GM23248 (cell line): ENCODE results near the gene RPUSD2. TPM values are rescaled to one million over a fixed set of nuclear protein-coding genes. Genes with fewer than 3 reads are reported as not detected.
A peak's percentile ranks its signal among the peaks of the same experiment; 100 is the strongest.

Experiments
- DNase-seq: peaks from one replicate; pipeline ENCODE4 v3.0.0-alpha.2; 2015
- H2AFZ ChIP-seq: fragments of 200-600 bp; sonication (generic); 2 replicates; pipeline ENCODE4 v1.6.1; 2016; ENCODE audit warnings: antibody characterized with exemption
- H3F3A ChIP-seq: fragments of 200-600 bp; sonication (generic); 2 replicates; pipeline ENCODE4 v1.6.1; 2016; ENCODE audit warnings: mild to moderate bottlenecking, antibody characterized with exemption, mixed run types; ENCODE audit not compliant: insufficient read depth
- H3K27ac ChIP-seq: fragments of 200-600 bp; sonication (generic); 2 replicates; pipeline ENCODE4 v1.5.1; 2016; ENCODE audit warnings: mild to moderate bottlenecking
- H3K27me3 ChIP-seq: fragments of 200-600 bp; sonication (generic); replicated peaks from 2 replicates; pipeline ENCODE4 v1.6.1; 2016; ENCODE audit warnings: mild to moderate bottlenecking; ENCODE audit not compliant: insufficient read depth
- H3K36me3 ChIP-seq: fragments of 200-600 bp; sonication (generic); 2 replicates; pipeline ENCODE4 v1.6.1; 2016; ENCODE audit warnings: low read depth, mild to moderate bottlenecking
- H3K4me1 ChIP-seq: fragments of 200-600 bp; sonication (generic); 2 replicates; pipeline ENCODE4 v1.6.1; 2016; ENCODE audit warnings: mild to moderate bottlenecking; ENCODE audit not compliant: insufficient read depth
- H3K4me2 ChIP-seq: fragments of 200-600 bp; sonication (generic); one replicate; pipeline ENCODE4 v1.6.1; 2016; ENCODE audit warnings: mild to moderate bottlenecking; ENCODE audit not compliant: unreplicated experiment
- H3K4me3 ChIP-seq: fragments of 200-600 bp; sonication (generic); 2 replicates; pipeline ENCODE4 v1.5.1; 2016; ENCODE audit warnings: mild to moderate bottlenecking
- H3K79me2 ChIP-seq: fragments of 200-600 bp; sonication (generic); 2 replicates; pipeline ENCODE4 v1.6.1; 2016; ENCODE audit warnings: mild to moderate bottlenecking; ENCODE audit not compliant: insufficient read depth
- H3K9ac ChIP-seq: fragments of 200-600 bp; sonication (generic); 2 replicates; pipeline ENCODE4 v1.6.1; 2016; ENCODE audit warnings: mild to moderate bottlenecking
- H3K9me2 ChIP-seq: fragments of 200-600 bp; sonication (generic); 2 replicates; pipeline ENCODE4 v1.6.1; 2016; ENCODE audit warnings: mixed run types, mild to moderate bottlenecking, moderate library complexity; ENCODE audit not compliant: insufficient read depth
- H3K9me3 ChIP-seq: fragments of 200-600 bp; sonication (generic); one replicate; pipeline ENCODE4 v1.6.1; 2017; ENCODE audit warnings: low read depth
- H4K20me1 ChIP-seq: fragments of 200-600 bp; sonication (generic); 2 replicates; pipeline ENCODE4 v1.6.0; 2016; ENCODE audit not compliant: insufficient read depth
- EZH2 ChIP-seq: fragments of 200-600 bp; sonication (generic); IDR thresholded peaks from 2 replicates; pipeline ENCODE4 v1.6.1; 2018; ENCODE audit warnings: antibody characterized with exemption, mild to moderate bottlenecking; ENCODE audit not compliant: insufficient read depth, poor library complexity, severe bottlenecking
- EZH2phosphoT487 ChIP-seq: fragments of 200-600 bp; sonication (generic); IDR thresholded peaks from 2 replicates; pipeline ENCODE4 v1.6.1; 2018; ENCODE audit warnings: antibody characterized with exemption, moderate library complexity, mild to moderate bottlenecking, low read depth; ENCODE audit not compliant: insufficient read depth
- WGBS, 2 experiments: methylation state at CpG; one replicate each; pipeline ENCODE4 v1.1.6; 2015 to 2017; ENCODE audit warnings: low lambda C conversion rate in 2 of 2, low coverage in 1 of 2; ENCODE audit errors: missing lambda C conversion rate in 2 of 2; 5-methylcytosine and 5-hydroxymethylcytosine counted together
- in situ Hi-C: fragments of 300-500 bp; cut with MboI; formaldehyde crosslinking; loops from 2 replicates; pipeline ENCODE4 v1.15.0; 2020
- polyA plus RNA-seq: library from polyadenylated mRNA; unstranded; fragments of >200 nt; fragmentation: Nextera tagmentation; extraction: Ambion mirVana; gene quantifications from 2 replicates; pipeline ENCODE4 v1.2.1, GENCODE V29; 2016
- total RNA-seq: library from RNA; depleted of rRNA; stranded (reverse); fragments of >200 nt; shearing (Covaris generic); gene quantifications from 2 replicates; pipeline ENCODE4 v1.2.3, GENCODE V29; 2014

Gene RPUSD2
- total and polyA plus RNA-seq, 2 experiments from 2014 or later, result 9.6 to 12.8 TPM

DNA sequence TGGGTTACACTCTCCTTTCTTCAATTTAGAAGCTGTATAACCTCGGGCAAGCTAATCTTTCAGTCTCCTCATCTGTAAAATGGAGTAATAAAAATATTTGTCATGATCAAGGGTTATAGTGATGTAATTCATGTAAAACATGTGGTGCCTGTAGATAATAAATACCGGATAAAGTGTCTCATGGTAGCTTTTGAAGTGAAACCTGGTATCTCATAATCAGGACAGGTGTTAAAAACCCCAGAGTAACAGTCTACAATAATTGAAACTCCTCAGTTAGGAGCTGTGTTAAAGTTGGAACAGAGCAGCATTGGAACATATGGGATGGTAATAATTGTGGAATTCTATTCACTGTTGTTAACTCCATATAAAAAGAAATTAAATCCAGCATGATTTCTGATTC is 24.1 kb downstream of the RPUSD2 start:
- Histone ChIP-seq H3K36me3 (no peaks in the 10 kb centered on the region), H2AFZ (peak overlapping the region; percentile 20), H3K27ac (no peak overlapping the region), H3K4me3 (no peak overlapping the region), H3K27me3 (no peaks in the 10 kb centered on the region), H3K4me1 (no peaks in the 10 kb centered on the region), H3K4me2 (no peak overlapping the region), H3K9me3 (no peaks in the 10 kb centered on the region), H3K9ac (no peak overlapping the region), H4K20me1 (no peaks in the 10 kb centered on the region), H3K9me2 (no peaks in the 10 kb centered on the region), H3F3A (peaks cover 12% of the 10 kb centered on the region), H3K79me2 (peaks cover 33% of the 10 kb centered on the region)
- TF ChIP-seq EZH2, result no peak
- in situ Hi-C loops, result no loop called here
- 5 to 6% methylated on average over 2 of the region's 2 CpGs for WGBS, 2 experiments
- DNase-seq, result no peak

DNA sequence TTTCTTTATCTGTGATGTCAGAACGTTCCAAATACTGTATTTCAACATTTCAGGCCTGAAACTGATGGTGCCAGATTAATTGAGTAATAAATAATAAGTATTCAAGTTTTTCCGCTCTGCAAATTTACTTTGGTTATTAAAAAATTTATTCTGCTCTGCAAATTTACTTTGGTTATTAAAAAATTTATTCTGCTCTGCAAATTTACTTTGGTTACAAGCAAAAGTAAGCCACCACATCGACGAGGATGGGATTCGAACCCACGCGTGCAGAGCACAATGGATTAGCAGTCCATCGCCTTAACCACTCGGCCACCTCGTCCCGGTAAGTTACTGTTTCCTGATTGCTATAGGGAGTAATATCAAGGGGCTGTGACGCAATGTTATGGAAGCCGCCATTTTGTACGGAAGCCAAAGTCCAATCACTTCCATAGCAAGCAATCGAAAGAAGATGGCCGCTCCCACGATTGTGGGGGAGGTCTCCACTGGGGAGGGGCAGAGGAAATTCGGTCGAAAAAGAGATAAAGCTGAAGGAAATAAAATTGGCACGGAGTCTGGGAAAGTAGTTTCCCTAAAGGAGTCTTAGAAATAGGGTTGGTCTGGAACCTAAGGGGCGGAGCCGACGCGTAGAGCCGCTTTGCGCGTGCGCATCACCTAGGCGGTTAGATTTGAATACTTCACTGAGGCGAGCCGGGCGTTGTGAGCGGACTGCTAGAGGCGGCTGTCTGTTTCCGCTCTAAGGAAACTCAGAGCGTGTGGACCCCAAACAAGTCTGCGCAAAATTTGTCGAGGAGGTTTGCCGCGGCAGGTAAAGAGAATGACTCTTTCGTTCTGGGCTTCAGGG is 24.7 kb downstream of the RPUSD2 start, which contains the start of gene KNL1:
KNL1 (plus strand) TSS at position 662 of the 841 bp plus-strand sequence. CDS start 8,683 bp downstream, outside the sequence.
- Histone ChIP-seq H3K27ac (peak within 1 kb of the TSS; percentile 93), H3K36me3 (no peaks in the 10 kb centered on the region), H3K9me2 (no peaks in the 10 kb centered on the region), H3K4me2 (peak within 1 kb of the TSS; percentile 79), H4K20me1 (no peaks in the 10 kb centered on the region), H3F3A (peaks cover 12% of the 10 kb centered on the region), H3K9me3 (no peaks in the 10 kb centered on the region), H3K4me1 (no peaks in the 10 kb centered on the region), H2AFZ (peak within 1 kb of the TSS; percentile 98), H3K4me3 (peak within 1 kb of the TSS; percentile 93), H3K9ac (peak within 1 kb of the TSS; percentile 87), H3K27me3 (no peaks in the 10 kb centered on the region), H3K79me2 (peaks cover 39% of the 10 kb centered on the region)
- WGBS, 2 experiments, result 1% methylated on average over 41 of the region's 41 CpGs
- no peak for TF ChIP-seq EZH2
- TF ChIP-seq EZH2phosphoT487, result no peak
- in situ Hi-C loops, result no loop called here
- peak; percentile 93 for DNase-seq

DNA sequence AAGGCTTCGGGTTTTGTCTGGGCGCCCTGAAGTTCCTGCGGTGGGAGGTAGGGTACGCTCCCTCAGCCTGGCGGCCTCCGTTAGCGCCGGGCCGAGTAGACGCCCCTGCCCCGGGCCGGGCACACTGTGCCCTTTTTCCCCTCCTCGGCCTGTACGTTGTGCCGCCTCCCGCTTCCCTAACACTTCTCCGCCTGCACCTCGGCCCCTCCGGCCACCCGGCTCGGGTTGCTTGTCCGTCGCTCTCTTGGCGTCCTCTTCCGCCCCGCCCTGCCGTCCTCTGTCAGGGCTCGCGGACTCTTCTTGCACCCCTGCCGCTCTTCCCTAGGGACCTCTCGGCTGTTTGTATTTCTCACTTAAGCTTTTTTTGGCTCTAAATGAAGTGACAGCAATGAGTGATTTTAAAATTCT is 25.3 kb downstream of the RPUSD2 start:
- Histone ChIP-seq H3K27ac (peak overlapping the region; percentile 93), H3K79me2 (peaks cover 45% of the 10 kb centered on the region), H3K27me3 (no peaks in the 10 kb centered on the region), H3K9me3 (no peaks in the 10 kb centered on the region), H3F3A (peaks cover 12% of the 10 kb centered on the region), H3K36me3 (no peaks in the 10 kb centered on the region), H3K4me1 (no peaks in the 10 kb centered on the region), H3K9me2 (no peaks in the 10 kb centered on the region), H3K4me3 (peak overlapping the region; percentile 93), H3K4me2 (peak overlapping the region; percentile 79), H2AFZ (peak overlapping the region; percentile 98), H4K20me1 (no peaks in the 10 kb centered on the region), H3K9ac (peak overlapping the region; percentile 87)
- DNase-seq, result peak; percentile 82
- in situ Hi-C loops, result no loop called here
- TF ChIP-seq EZH2 (no peak), EZH2phosphoT487 (no peak)
- 1 to 2% methylated on average over 28 to 30 of the region's 31 CpGs for WGBS, 2 experiments

DNA sequence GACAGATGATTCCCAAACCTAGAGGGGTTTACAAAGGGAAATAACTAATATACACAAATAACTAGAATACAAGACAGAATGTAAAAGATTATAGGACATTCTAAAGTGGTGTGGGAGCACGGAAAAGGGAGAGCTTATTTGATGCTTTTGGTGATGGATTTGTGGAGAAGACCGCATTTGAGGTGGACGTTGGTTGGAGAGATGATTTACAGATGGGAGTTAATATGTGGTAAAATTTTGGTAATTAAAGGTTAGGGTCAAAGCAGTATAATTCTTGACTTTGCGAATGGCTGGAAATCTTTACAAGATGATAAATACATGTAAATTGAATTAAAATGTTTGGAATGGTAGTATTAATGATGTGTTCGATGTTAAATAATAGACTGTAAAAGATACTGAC is 26.1 kb downstream of the RPUSD2 start:
- Histone ChIP-seq H3K9ac (peak overlapping the region; percentile 87), H3K27me3 (no peaks in the 10 kb centered on the region), H3K27ac (peak overlapping the region; percentile 93; the same call in 1 of the 2 replicates), H3K4me1 (no peaks in the 10 kb centered on the region), H3K4me3 (peak overlapping the region; percentile 93), H3K9me3 (no peaks in the 10 kb centered on the region), H3K79me2 (peaks cover 53% of the 10 kb centered on the region), H3K9me2 (no peaks in the 10 kb centered on the region), H2AFZ (peak overlapping the region; percentile 98), H3F3A (peaks cover 9% of the 10 kb centered on the region), H3K36me3 (no peaks in the 10 kb centered on the region), H4K20me1 (no peaks in the 10 kb centered on the region), H3K4me2 (peak overlapping the region; percentile 79)
- in situ Hi-C loops, result no loop called here
- WGBS, 2 experiments, result 18 to 19% methylated on average over 5 of the region's 5 CpGs
- no peak for TF ChIP-seq EZH2phosphoT487
- TF ChIP-seq EZH2, result no peak
- peak; percentile 12 for DNase-seq
